HepG2 (cell line): ENCODE measurements around the gene TAMALIN. TPM values are rescaled to one million over a fixed set of nuclear protein-coding genes. Genes with fewer than 3 reads are reported as not detected.
A peak's percentile ranks its signal among the peaks of the same experiment; 100 is the strongest.

ENCODE experiments used
- ATAC-seq: fragments of 200-7000 bp; cut with Tn5 transposase; 3 replicates; pipeline ENCODE4 v1.9.1; 2020; ENCODE audit warnings: mild to moderate bottlenecking, moderate library complexity
- BruUV-seq: library from RNA; stranded (reverse); fragments of 400-500 nt; replicated peaks from 2 replicates; lab custom pipeline; 2021; lab: Mats Ljungman, UMichigan
- CTCF ChIA-PET: fragments of 300-600 bp; formaldehyde crosslinking; extraction: SDS; loops from one replicate; lab custom pipeline; 2021; ENCODE audit warnings: low total read pairs, inconsistent platforms, low intra/inter-chr PET ratio; lab: Yijun Ruan, JAX
- POLR2A ChIA-PET: fragments of 350-600 bp; sonication (Branson Sonifier 250); formaldehyde crosslinking; loops from one replicate; lab custom pipeline; 2020; ENCODE audit warnings: antibody characterized with exemption, inconsistent platforms; lab: Yijun Ruan, JAX
- DNase-seq: peaks from one replicate; pipeline ENCODE4 v3.0.0-alpha.2; 2015; ENCODE audit warnings: low spot score
- FAIRE-seq: peaks from 3 replicates; lab custom pipeline; 2011; peaks lifted over from hg19 to GRCh38; lab: Jason Lieb, UNC
- H2AFZ ChIP-seq: one replicate; pipeline ENCODE4 v1.6.1; 2011; ENCODE audit warnings: low read length, inconsistent platforms
- H3K27ac ChIP-seq: fragments of 300-600 bp; 3 replicates; pipeline ENCODE4 v1.8.0; 2011; ENCODE audit warnings: mixed run types, mild to moderate bottlenecking, mixed read lengths, low read length, inconsistent platforms; ENCODE audit not compliant: insufficient read depth; ENCODE audit errors: extremely low read length
- H3K27me3 ChIP-seq, 2 experiments: fragments of 200-600 bp in 1 of 2; 2 replicates in 1 of 2; 3 replicates in 1 of 2; pipeline versions ENCODE4 v1.6.0 to v1.8.0; 2011; ENCODE audit warnings: low read length in 2 of 2, mild to moderate bottlenecking in 2 of 2, moderate library complexity in 2 of 2, inconsistent platforms in 1 of 2; ENCODE audit not compliant: insufficient read depth in 2 of 2, control insufficient read depth in 1 of 2
- H3K36me3 ChIP-seq, 2 experiments: fragments of 200-600 bp in 1 of 2; replicated peaks in 1 of 2; 2 replicates in 1 of 2; 3 replicates in 1 of 2; pipeline versions ENCODE4 v1.5.1 to v1.8.0; 2011; ENCODE audit warnings: low read length in 2 of 2, inconsistent platforms in 1 of 2; ENCODE audit not compliant: insufficient read depth in 2 of 2, control insufficient read depth in 1 of 2
- H3K4me1 ChIP-seq: 2 replicates; pipeline ENCODE4 v1.5.1; 2012; ENCODE audit warnings: low read length, inconsistent platforms; ENCODE audit not compliant: insufficient read depth
- H3K4me2 ChIP-seq: 2 replicates; pipeline ENCODE4 v1.6.0; 2011; ENCODE audit warnings: low read depth, low read length, inconsistent platforms
- H3K4me3 ChIP-seq, 3 experiments: fragments of 200-600 bp in 1 of 3; sonication (generic), shearing (Covaris generic) in 1 of 3; replicated peaks in 1 of 3; 2 replicates each; pipeline ENCODE4 v1.5.1; 2011 to 2016; ENCODE audit warnings: low read length in 3 of 3, inconsistent platforms in 2 of 3, low read depth in 2 of 3, mild to moderate bottlenecking in 2 of 3, control low read depth in 1 of 3, mixed read lengths in 1 of 3; ENCODE audit not compliant: insufficient read depth in 1 of 3
- H3K79me2 ChIP-seq: one replicate; pipeline ENCODE4 v1.6.1; 2011; ENCODE audit warnings: low read length, inconsistent platforms; ENCODE audit not compliant: insufficient read depth
- H3K9ac ChIP-seq: 2 replicates; pipeline ENCODE4 v1.6.0; 2011; ENCODE audit warnings: mild to moderate bottlenecking, low read depth, low read length, inconsistent platforms; ENCODE audit not compliant: insufficient read depth
- H3K9me3 ChIP-seq: 2 replicates; pipeline ENCODE4 v1.5.1; 2012; ENCODE audit warnings: mild to moderate bottlenecking, low read length
- H4K20me1 ChIP-seq: 2 replicates; pipeline ENCODE4 v1.6.0; 2011; ENCODE audit warnings: inconsistent platforms, mild to moderate bottlenecking, low read length, moderate library complexity; ENCODE audit not compliant: insufficient read depth
- AGO1 ChIP-seq: fragments of 200-400 bp; formaldehyde crosslinking; IDR thresholded peaks from 2 replicates; pipeline ENCODE4 v1.6.1; 2017; ENCODE audit warnings: mild to moderate bottlenecking, low read depth, low read length, moderate library complexity; ENCODE audit not compliant: poor library complexity, severe bottlenecking
- ATF5 ChIP-seq: sonication (generic); formaldehyde crosslinking; IDR thresholded peaks from 2 replicates; pipeline ENCODE4 v1.4.0; 2020; ENCODE audit warnings: mild to moderate bottlenecking, low read depth, missing genetic modification reagents
- GATAD1 ChIP-seq: IDR thresholded peaks from 2 replicates; pipeline ENCODE4 v1.6.1; 2016; ENCODE audit warnings: missing genetic modification reagents, missing compliant biosample characterization
- JUNB ChIP-seq: sonication (generic); formaldehyde crosslinking; IDR thresholded peaks from 2 replicates; pipeline ENCODE4 v1.8.0; 2022; ENCODE audit warnings: missing genetic modification reagents, mild to moderate bottlenecking, borderline replicate concordance
- MLLT10 ChIP-seq: sonication (generic); formaldehyde crosslinking; IDR thresholded peaks from 2 replicates; pipeline ENCODE4 v1.4.0; 2020; ENCODE audit warnings: missing genetic modification reagents
- MTA3 ChIP-seq: sonication (generic); formaldehyde crosslinking; IDR thresholded peaks from 2 replicates; pipeline ENCODE4 v1.4.0; 2020; ENCODE audit warnings: missing genetic modification reagents
- RNF219 ChIP-seq: sonication (generic); formaldehyde crosslinking; IDR thresholded peaks from 2 replicates; pipeline ENCODE4 v1.5.0; 2020; ENCODE audit warnings: mild to moderate bottlenecking, missing genetic modification reagents
- SP2 ChIP-seq: sonication (generic); formaldehyde crosslinking; IDR thresholded peaks from 2 replicates; pipeline ENCODE4 v1.5.1; 2020; ENCODE audit warnings: mild to moderate bottlenecking, missing genetic modification reagents
- U2AF2 ChIP-seq: fragments of 200-400 bp; formaldehyde crosslinking; IDR thresholded peaks from 2 replicates; pipeline ENCODE4 v1.6.1; 2017; ENCODE audit warnings: low read depth, mild to moderate bottlenecking, low read length
- ZFP62 ChIP-seq: sonication (generic); formaldehyde crosslinking; IDR thresholded peaks from 2 replicates; pipeline ENCODE4 v1.4.0; 2020; ENCODE audit warnings: missing genetic modification reagents
- ZNF430 ChIP-seq: sonication (generic); formaldehyde crosslinking; IDR thresholded peaks from 2 replicates; pipeline ENCODE4 v1.9.0; 2021; ENCODE audit warnings: mild to moderate bottlenecking, missing genetic modification reagents
- WGBS: methylation state at CpG from one replicate; pipeline ENCODE4 v1.1.6; 2017; ENCODE audit warnings: low lambda C conversion rate; 5-methylcytosine and 5-hydroxymethylcytosine counted together
- in situ Hi-C: cut with HindIII; loops from 2 replicates; pipeline ENCODE4 v1.10.0; 2017; ENCODE audit warnings: low pct_unique_long_range_greater_than_20kb; ENCODE audit not compliant: extremely low pct_ligation_motif_present
- intact Hi-C: fragments of 100-400 bp; cut with micrococcal nuclease; formaldehyde crosslinking; loops from one replicate; pipeline ENCODE4 v1.10.0; 2022; ENCODE audit not compliant: unreplicated experiment
- polyA plus RNA-seq, 8 experiments: library from polyadenylated mRNA; depleted of rRNA in 3 of 8; stranded (reverse) in 7 of 8; unstranded in 1 of 8; fragments of >200 nt; fragmentation: Illumina TruSeq in 4 of 8; extraction: Trizol in 4 of 8; gene quantifications; 2 replicates each; pipeline versions ENCODE4 v1.2.1 to v1.2.3, GENCODE V29; 2011 to 2016; ENCODE audit warnings: low read depth in 4 of 8, missing spikeins in 1 of 8, mixed read lengths in 1 of 8; ENCODE audit not compliant: insufficient read depth in 1 of 8
- total RNA-seq, 5 experiments: library from RNA; depleted of rRNA; stranded (reverse); fragments of >200 nt; fragmentation: Illumina TruSeq; extraction: Trizol; gene quantifications; 2 replicates each; pipeline ENCODE4 v1.2.3, GENCODE V29; 2016; ENCODE audit warnings: low read depth in 1 of 5

The TAMALIN gene
- total and polyA plus RNA-seq, 2 of the 13 experiments (the other 11 are each of a cell fraction or from before 2014, with no cell fraction given): 2.9 to 10.9 TPM

- DNase-seq (no peak), FAIRE-seq (no peak), ATAC-seq (no peak)
- H3K79me2 ChIP-seq: peaks cover 14% of the 10 kb centered on the region
- H3K4me3 ChIP-seq: no peak overlapping the region
- POLR2A ChIA-PET: no interaction called here
- H3K36me3 ChIP-seq: peaks cover 9 to 39% of the 10 kb centered on the region in 2 experiments
- H3K27me3 ChIP-seq: no peaks in the 10 kb centered on the region
- H4K20me1 ChIP-seq: peaks cover 7% of the 10 kb centered on the region; the same call in 1 of the 2 replicates
- CTCF ChIA-PET: no interaction called here
- H2AFZ ChIP-seq: no peak overlapping the region
- TF ChIP-seq ZFP62 (CRISPR knock-in tag): no peak
- TF ChIP-seq GATAD1 (CRISPR knock-in tag): no peak
- peak; percentile 75 for TF ChIP-seq AGO1
- intact Hi-C loops (no loop called here), in situ Hi-C loops (no loop called here)
- H3K9ac ChIP-seq: no peak overlapping the region
- no peak overlapping the region for H3K4me2 ChIP-seq
- 92% methylated on average over 13 of the region's 23 CpGs for WGBS
- peaks cover 36% of the 10 kb centered on the region for H3K4me1 ChIP-seq
- no peaks in the 10 kb centered on the region for H3K9me3 ChIP-seq
- BruUV-seq: no TSS peak
- H3K27ac ChIP-seq: no peak overlapping the region
These were observed 50.3 kb downstream of the TAMALIN start for GRCh38 chr12:52056801-52057637.

- no TSS peak for BruUV-seq
- no peaks in the 10 kb centered on the region for H4K20me1 ChIP-seq
- no peak overlapping the region for H3K4me2 ChIP-seq
- no peak overlapping the region for H2AFZ ChIP-seq
- in situ Hi-C loops: no loop called here
- no peaks in the 10 kb centered on the region for H3K9me3 ChIP-seq
- H3K4me3 ChIP-seq: no peak overlapping the region
- ATAC-seq: no peak
- H3K27me3 ChIP-seq: no peaks in the 10 kb centered on the region
- H3K79me2 ChIP-seq: peaks cover 5% of the 10 kb centered on the region
- no peak overlapping the region for H3K27ac ChIP-seq
- DNase-seq: no peak
- no peak overlapping the region for H3K9ac ChIP-seq
- intact Hi-C loops: no loop called here
- H3K4me1 ChIP-seq: peaks cover 36% of the 10 kb centered on the region
- ChIA-PET POLR2A (no interaction called here), CTCF (no interaction called here)
- FAIRE-seq: no peak
- WGBS: 96% methylated on average over 13 of the region's 14 CpGs
- H3K36me3 ChIP-seq: peaks cover 9 to 39% of the 10 kb centered on the region in 2 experiments
- TF ChIP-seq ZNF430 (CRISPR knock-in tag): no peak
- no peak for TF ChIP-seq U2AF2
- TF ChIP-seq MLLT10 (CRISPR knock-in tag): no peak
- TF ChIP-seq SP2 (CRISPR knock-in tag): no peak
- TF ChIP-seq JUNB (CRISPR knock-in tag): no peak
- no peak for TF ChIP-seq RNF219 (CRISPR knock-in tag)
- no peak for TF ChIP-seq ATF5 (CRISPR knock-in tag)
- no peak for TF ChIP-seq MTA3 (CRISPR knock-in tag)
These were observed 51.2 kb downstream of the TAMALIN start for GRCh38 chr12:52057638-52058576.
